Heart left ventricle (tissue), 16 donors: ENCODE measurements around the gene LAMC3. TPM values are rescaled to one million over a fixed set of nuclear protein-coding genes. Genes with fewer than 3 reads are reported as not detected.

Experiments used
- ATAC-seq, 4 donors: fragments of 200-7000 bp; cut with Tn5 transposase; one replicate each; pipeline ENCODE4 v1.9.1; 2020 to 2022; ENCODE audit warnings: moderate library complexity in 4 of 4, mild to moderate bottlenecking in 3 of 4, moderate number of reproducible peaks in 1 of 4
- DNase-seq, 5 donors: peaks; one replicate each; pipeline ENCODE4 v3.0.0-alpha.2; 2020
- H3K27ac ChIP-seq, 12 donors: fragments of 200-600 bp; sonication (generic) in 4 of 12; one replicate each; pipeline versions ENCODE4 v1.5.0 to v1.8.0; 2016 to 2022; ENCODE audit warnings: mild to moderate bottlenecking in 2 of 12
- H3K27me3 ChIP-seq, 9 donors: fragments of 200-600 bp; sonication (generic) in 2 of 9; one replicate each; pipeline versions ENCODE4 v1.5.1 to v1.8.0; 2016 to 2022; ENCODE audit warnings: mild to moderate bottlenecking in 3 of 9
- H3K36me3 ChIP-seq, 9 donors: fragments of 200-600 bp; sonication (generic) in 2 of 9; one replicate each; pipeline versions ENCODE4 v1.5.0 to v1.8.0; 2018 to 2022; ENCODE audit warnings: mild to moderate bottlenecking in 2 of 9
- H3K4me1 ChIP-seq, 12 donors: fragments of 200-600 bp; sonication (generic) in 4 of 12; one replicate each; pipeline versions ENCODE4 v1.5.0 to v1.8.0; 2016 to 2022; ENCODE audit warnings: mild to moderate bottlenecking in 3 of 12
- H3K4me3 ChIP-seq, 12 donors: fragments of 200-600 bp; sonication (generic) in 4 of 12; one replicate each; pipeline versions ENCODE4 v1.5.0 to v1.8.0; 2017 to 2022; ENCODE audit warnings: mild to moderate bottlenecking in 9 of 12, moderate library complexity in 4 of 12
- H3K9me3 ChIP-seq, 12 donors: fragments of 200-600 bp; sonication (generic) in 4 of 12; one replicate each; pipeline versions ENCODE4 v1.5.0 to v1.8.0; 2016 to 2022; ENCODE audit warnings: mild to moderate bottlenecking in 1 of 12
- CTCF ChIP-seq, 12 donors: fragments of 200-600 bp; sonication (generic) in 4 of 12; IDR thresholded peaks; one replicate each; pipeline versions ENCODE4 v1.5.0 to v1.8.0; 2018 to 2022; ENCODE audit warnings: antibody characterized with exemption in 12 of 12, mild to moderate bottlenecking in 5 of 12
- POLR2A ChIP-seq, 2 donors: fragments of 450-650 bp; IDR thresholded peaks; one replicate each; pipeline ENCODE4 v1.6.1; 2017; ENCODE audit warnings: antibody characterized with exemption in 2 of 2, mild to moderate bottlenecking in 2 of 2, moderate library complexity in 2 of 2
- WGBS, 4 donors: extraction: QIAGEN DNeasy Blood & Tissue Kit in 2 of 4; methylation state at CpG; one replicate each; pipeline versions ENCODE4 v1.1.5 to v1.1.7; 2013 to 2018; 5-methylcytosine and 5-hydroxymethylcytosine counted together
- intact Hi-C, 10 donors: fragments of 100-400 bp; cut with DNase I; formaldehyde crosslinking; loops; one replicate each; pipeline versions ENCODE4 v1.11.1 to v1.14.2; 2022
- polyA plus RNA-seq, 2 donors: library from polyadenylated mRNA; stranded (reverse); fragments of 200-250 nt; gene quantifications; one replicate each; pipeline ENCODE4 v1.2.3, GENCODE V29; 2013
- total RNA-seq, 9 donors: library from RNA; depleted of rRNA in 2 of 9; stranded (reverse); fragments of >200 nt in 2 of 9; fragmentation: NEBNext Ultra II Directional in 3 of 9; extraction: Animal tissue kit (Norgen Biotek cat#: 25700) in 3 of 9; gene quantifications; one replicate each; pipeline versions ENCODE4 v1.1.0 to v1.2.4, GENCODE V29; 2016 to 2023
- donor health status: ischemic (EF 13 %, LVEDD 7.1; RV severe dilation, severe dysfunction).
- donor health status: healthy with polysubstance abuse.
- donor health status: DM: no; HTN: yes; CAD: no.
- donor health status: DM: no; HTN: no; CAD: no.
- donor health status: ischemic (EF 25% LVEDD 6.9; RV normal size, moderate dysfunction).
- donor health status: ischemic (EF 25% LVEDD 5.7; RV mildly dilated, moderate dysfunction).
- donor health status: healthy.
- donor health status: DM: yes; HTN: yes; CAD: no.
- donor health status: ischemic (EF 35%, LVEDD 5.7; RV mildly dilated, moderate dysfunction).
- donor health status: nonischemic (EF 11% LVEDD 7.7; RV severe dilation, severe dysfunction).
- donor health status: DM: yes; HTN: yes; CAD: no.
- donor health status: PGD.
- donor health status: ischemic (EF 29% LVEDD 5.4; RV normal size, mild dysfunction).
- donor health status: nonischemic (EF 23%, LVEDD 6.1; RV moderate dilation, normal function).

LAMC3 gene
- total and polyA plus RNA-seq, 11 donors = 0.11 to 1.8 (median 0.67) TPM

- Histone ChIP-seq H3K27me3 (peaks cover 0 to 31% (median 6%) of the 10 kb centered on the region in 9 donors), H3K9me3 (no peaks in the 10 kb centered on the region), H3K4me1 (peaks cover 0 to 6% (median 0%) of the 10 kb centered on the region in 12 donors), H3K27ac (no peak overlapping the region), H3K36me3 (no peaks in the 10 kb centered on the region), H3K4me3 (no peak overlapping the region)
- TF ChIP-seq CTCF (IDR thresholded peaks at IDR 0.05) (no peak), POLR2A (IDR thresholded peaks at IDR 0.05) (no peak)
- WGBS, 4 donors = 79 to 88% (median 85%) methylated on average over 7 of the region's 7 CpGs
- intact Hi-C loops = no loop called here
- ATAC-seq (no peak), DNase-seq (no peak)
Observed at GRCh38 chr9:131001990-131002389, 7.0 kb upstream of the LAMC3 start.

GRCh38 chr9:131006601-131007000 is 2.4 kb upstream of the LAMC3 start:
- Histone ChIP-seq H3K4me1 (peaks cover 0 to 9% (median 0%) of the 10 kb centered on the region in 12 donors), H3K9me3 (no peaks in the 10 kb centered on the region), H3K36me3 (no peaks in the 10 kb centered on the region), H3K27me3 (peaks cover 0 to 42% (median 12%) of the 10 kb centered on the region in 9 donors), H3K27ac (no peak overlapping the region), H3K4me3 (no peak overlapping the region)
- intact Hi-C loops = no loop called here
- ATAC-seq = no peak
- no peak for DNase-seq
- 84 to 88% (median 88%) methylated on average over 4 of the region's 4 CpGs for WGBS, 4 donors
- no peak for TF ChIP-seq POLR2A (IDR thresholded peaks at IDR 0.05)
- TF ChIP-seq CTCF (IDR thresholded peaks at IDR 0.05) = no peak

GRCh38 chr9:131008086-131008485 is 888 bp upstream of the LAMC3 start:
- Histone ChIP-seq H3K4me3 (no peak overlapping the region), H3K36me3 (no peaks in the 10 kb centered on the region), H3K9me3 (no peaks in the 10 kb centered on the region), H3K27ac (no peak overlapping the region), H3K27me3 (peaks cover 0 to 38% (median 12%) of the 10 kb centered on the region in 9 donors), H3K4me1 (peaks cover 0 to 9% (median 0%) of the 10 kb centered on the region in 12 donors)
- no peak for ATAC-seq
- 83 to 90% (median 86%) methylated on average over 11 of the region's 11 CpGs for WGBS, 4 donors
- no peak for TF ChIP-seq POLR2A (IDR thresholded peaks at IDR 0.05)
- no peak for TF ChIP-seq CTCF (IDR thresholded peaks at IDR 0.05)
- peak in 1 of 5 donors; percentile 45 for DNase-seq
- intact Hi-C loops = no loop called here

GRCh38 chr9:131008563-131008908 is 438 bp upstream of the LAMC3 start:
- 31 to 39% (median 35%) methylated on average over 8 of the region's 8 CpGs for WGBS, 4 donors
- Histone ChIP-seq H3K27me3 (peaks cover 0 to 38% (median 12%) of the 10 kb centered on the region in 9 donors), H3K4me1 (peaks cover 0 to 9% (median 0%) of the 10 kb centered on the region in 12 donors), H3K4me3 (peak overlapping the region in 7 of 12 donors; percentile 17 to 44 (median 33)), H3K9me3 (no peaks in the 10 kb centered on the region), H3K36me3 (no peaks in the 10 kb centered on the region), H3K27ac (no peak overlapping the region)
- DNase-seq (peak in 1 of 5 donors; percentile 3), ATAC-seq (no peak)
- intact Hi-C loops = no loop called here
- TF ChIP-seq CTCF (IDR thresholded peaks at IDR 0.05) (no peak), POLR2A (IDR thresholded peaks at IDR 0.05) (no peak)
